NCI-H128 (cell line): ENCODE results near the gene WFDC5.
"Not testable (repeated sequence)": the region's sequence is repeated elsewhere in the genome, so short reads cannot be mapped to it uniquely, and the experiment has no call there.

Experiments
- DNase-seq: peaks from one replicate; lab custom pipeline; 2025; ENCODE audit not compliant: unreplicated experiment; lab: John Stamatoyannopoulos, UW

The WFDC5 gene, protein sequence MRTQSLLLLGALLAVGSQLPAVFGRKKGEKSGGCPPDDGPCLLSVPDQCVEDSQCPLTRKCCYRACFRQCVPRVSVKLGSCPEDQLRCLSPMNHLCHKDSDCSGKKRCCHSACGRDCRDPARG

DNA sequence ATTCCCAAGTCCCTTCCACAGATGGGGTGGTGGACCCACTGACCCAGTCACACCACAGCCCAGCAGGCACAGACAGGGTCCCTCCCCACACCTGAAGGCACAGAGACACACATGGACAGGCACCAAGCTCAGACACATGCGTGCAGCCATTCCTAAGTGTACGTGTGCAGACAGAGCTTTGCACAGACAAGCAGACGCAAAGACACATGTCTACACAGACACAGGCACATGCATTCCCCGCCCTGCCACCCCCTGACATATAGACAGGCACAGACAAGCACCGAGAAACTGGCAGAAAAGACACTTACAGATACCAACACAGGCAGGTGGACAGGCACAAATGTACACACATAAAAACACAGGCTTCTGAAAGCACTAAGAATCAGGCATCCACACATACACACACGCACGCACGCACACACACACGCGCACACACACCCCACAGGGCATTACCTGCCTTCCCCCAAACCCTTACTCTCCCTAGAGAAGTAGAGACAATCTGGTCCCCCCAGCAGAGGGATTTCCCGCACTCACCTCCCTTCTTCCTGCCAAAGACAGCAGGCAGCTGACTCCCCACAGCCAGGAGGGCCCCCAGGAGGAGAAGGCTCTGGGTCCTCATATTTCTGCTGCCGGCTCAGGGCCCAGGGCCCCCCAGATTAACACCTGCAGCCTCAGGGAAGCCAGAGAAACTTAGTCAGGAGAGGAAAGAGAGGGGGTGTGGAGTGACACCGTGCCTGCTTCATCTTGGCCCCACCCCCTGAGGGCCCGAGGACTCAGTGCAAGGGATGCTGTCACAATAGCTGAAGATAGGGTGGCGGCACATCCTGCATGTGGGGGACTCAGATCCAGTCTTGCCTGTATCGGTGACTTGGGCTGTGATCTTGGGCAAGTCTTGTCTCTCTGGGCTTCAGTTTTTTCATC lies at the start of gene WFDC5:
Gene WFDC5 (minus strand): TSS at position 710 of the 921 bp plus-strand sequence. CDS start 91 bp downstream, at position 619.
- DNase-seq, result no peak

DNA sequence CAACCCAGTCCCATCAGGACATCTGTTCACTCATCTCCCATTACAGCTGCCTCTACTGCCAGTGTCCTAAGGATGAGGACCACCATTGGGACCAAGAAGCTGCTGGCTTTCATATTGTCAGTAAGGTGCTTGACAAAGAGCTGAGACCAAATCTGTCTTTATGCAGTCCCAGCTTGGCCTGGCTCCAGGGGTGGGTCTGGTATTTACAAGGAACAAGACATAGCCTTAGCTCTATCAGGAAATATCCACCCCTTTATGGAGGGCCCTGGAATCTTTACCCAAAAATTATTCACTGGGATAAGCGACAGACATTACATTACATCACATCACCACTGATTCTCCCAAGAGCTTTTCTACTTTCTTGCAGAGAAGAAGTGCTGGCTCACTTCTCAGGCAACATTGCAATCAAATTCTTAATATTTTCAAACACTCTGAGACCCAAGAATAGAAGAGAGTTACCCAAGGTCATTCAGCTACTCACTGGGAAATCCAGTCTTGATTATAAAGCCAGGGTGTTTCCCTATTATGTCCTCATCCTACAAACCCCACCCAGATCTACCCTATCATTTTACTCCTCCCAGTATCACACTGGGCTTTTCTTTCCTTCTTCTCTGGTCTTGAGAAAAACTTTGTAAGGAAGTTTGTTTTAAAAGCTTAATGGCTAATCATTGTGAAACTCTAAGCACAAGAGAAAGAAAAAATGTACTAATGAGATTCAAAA lies 48.3 kb upstream of the WFDC5 start:
- DNase-seq, result no peak

DNA sequence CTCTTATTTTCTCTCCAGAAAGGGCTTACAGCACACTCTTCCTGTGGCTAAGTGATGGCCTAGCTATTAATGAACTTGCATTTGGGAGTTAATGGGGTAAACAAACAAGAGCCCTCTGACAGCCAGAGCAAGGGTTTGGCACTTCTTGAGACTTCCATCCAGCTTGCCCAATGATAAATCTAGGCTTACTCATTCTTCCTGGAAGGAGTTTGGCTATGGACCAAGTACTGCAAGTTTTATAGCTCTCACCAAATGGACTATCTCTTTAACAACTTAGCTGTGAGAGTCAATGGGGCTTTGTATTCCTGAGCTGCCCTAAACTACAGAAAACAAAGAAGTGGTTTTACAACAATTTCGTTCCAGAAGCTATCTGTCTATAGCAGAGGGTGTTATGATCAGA lies 43.0 kb upstream of the WFDC5 start:
- no peak for DNase-seq

DNA sequence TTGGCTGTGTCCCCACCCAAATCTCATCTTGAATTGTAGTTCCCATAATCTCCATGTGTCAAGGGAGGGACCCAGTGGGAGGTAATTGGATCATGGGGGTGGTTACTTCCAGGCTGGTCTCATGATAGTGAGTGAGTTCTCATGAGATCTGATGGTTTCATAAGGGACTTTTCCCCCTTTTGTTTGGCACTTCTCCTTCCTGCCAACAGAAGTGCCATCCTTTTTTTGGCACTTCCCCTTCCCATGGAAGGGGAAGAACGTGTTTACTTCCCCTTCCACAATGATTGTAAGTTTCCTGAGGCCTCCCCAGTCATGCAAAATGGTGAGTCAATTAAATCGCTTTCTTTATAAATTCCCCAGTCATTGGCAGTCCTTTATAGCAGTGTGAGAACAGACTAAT lies 41.7 kb upstream of the WFDC5 start:
- DNase-seq, result no peak

DNA sequence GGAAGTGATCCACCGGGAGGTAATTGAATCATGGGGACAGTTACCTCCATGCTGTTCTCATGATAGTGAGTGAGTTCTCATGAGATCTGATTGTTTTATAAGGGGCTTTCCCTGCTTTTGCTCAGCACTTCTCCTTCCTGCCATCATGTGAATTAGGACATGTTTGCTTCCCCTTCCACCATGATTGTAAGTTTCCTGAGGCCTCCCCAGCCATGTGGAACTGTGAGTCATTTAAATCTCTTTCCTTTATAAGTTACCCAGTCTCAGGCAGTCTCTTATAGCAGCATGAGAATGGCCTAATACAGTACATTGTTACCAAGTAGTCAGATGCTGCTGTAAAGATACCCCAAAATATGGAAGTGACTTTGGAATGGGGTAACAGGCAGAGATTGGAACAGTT lies 39.8 kb upstream of the WFDC5 start:
- not testable (repeated sequence) for DNase-seq

DNA sequence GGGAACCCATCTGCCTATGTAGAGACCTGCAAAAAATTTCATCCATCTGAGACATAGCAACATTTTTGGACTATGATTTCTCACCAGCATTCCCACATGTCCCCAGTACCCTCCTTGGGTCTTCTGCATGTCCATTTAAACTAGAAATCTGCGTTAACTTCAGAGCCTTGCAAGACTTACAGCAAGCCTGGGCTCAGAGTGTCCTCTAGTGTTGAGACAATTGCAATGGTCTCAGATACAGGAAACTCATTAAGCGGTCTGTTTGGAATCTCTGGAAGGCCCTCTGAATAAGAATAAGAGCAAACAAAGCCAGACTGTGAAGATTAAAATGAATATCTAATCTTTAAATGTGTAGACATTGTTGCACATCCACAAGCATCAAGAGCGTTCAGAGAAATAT lies 39.2 kb upstream of the WFDC5 start:
- no peak for DNase-seq

DNA sequence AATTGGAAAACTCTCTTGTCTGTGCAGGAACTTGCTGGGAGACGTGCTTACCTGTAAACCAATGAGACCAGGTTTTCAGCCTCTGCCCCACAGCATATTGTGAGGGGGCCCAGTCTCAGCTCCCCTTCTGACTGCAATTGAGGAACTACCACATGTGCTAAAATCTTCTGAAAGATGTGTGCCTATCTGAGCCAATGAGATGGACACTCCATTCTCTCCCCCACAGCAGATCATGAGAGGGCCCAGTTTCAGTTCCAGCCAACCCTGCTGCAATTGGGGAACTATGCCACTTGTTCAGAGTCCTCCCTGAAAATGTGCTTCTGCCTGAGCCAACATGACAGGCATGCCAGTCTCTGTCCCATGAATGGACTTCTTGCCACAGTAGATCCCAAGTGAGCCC lies 38.8 kb upstream of the WFDC5 start:
- DNase-seq, result no peak

DNA sequence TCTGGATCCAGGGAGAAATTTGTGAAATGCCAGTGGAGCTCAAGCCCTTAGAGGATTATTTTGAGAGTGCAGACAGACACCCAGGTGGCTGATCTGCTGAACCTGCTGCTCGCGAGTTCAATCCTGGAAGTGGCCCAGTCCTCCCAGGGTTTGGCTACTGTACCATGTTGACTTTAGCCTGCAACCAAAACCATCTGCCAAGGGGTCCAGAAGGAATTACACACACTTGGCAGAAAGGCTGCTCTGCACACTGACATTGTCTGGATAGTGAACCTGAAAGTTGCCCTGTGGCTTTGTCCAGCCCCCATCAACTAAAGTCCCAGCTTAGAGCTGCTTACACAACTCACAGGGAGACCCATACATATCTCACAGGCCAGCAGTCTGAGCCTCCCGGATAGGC lies 38.2 kb upstream of the WFDC5 start:
- no peak for DNase-seq

DNA sequence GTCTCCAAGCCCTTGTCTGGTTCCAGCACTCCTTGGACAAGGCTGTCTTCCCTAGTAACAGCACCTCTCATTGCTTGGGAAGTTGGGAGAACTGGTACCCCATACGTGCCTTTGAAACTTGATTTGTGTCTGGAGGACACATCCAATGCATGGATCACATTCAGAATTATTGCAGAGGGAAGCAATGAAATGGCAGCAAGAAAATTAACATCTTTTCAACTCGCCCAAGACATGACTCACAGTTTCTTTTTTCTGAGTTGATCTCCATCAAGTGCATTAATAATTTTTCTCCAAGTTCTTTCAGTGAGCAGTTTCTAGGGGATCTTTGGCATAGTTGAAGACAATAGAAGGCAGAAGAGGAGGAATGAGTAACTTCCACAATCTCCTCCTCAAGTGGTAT lies 37.4 kb upstream of the WFDC5 start:
- no peak for DNase-seq

DNA sequence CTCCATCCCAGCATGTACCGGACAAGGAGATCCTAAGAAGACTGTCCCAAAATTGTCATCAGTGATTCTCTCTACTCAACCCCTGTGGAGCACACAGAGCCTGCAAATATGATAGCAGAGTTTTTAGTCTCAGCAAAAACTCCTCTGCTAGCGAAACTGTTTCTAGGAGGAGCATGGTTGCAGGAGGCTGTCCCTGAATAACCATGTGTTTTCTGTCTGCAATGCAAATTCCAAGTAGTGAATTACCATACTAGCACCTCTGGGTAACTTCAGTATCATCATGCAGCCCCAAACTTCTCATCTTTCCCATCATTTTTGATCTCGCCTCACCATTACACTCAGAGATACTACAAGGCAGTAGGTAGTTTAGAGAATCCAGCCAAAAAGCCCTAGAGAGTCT lies 34.1 kb upstream of the WFDC5 start:
- no peak for DNase-seq

DNA sequence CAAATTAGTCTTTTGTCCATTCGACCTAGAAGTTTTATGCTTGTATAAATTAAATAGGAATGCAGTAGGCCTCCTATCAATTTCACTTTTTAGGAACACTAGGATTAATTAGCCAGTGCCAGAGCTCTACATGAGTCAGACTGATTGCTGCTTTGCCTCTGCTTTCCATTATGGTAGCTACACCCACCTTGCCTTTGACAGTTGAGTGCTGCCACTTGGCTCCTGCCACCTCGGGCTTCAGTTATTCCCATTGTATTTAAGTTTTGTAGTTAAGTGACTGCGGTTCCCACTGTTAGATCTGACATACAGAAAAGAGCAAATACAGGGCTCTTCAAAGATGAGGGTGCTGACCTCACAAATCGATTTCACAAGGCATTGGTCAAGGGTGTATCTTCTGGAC lies 25.9 kb upstream of the WFDC5 start:
- no peak for DNase-seq

DNA sequence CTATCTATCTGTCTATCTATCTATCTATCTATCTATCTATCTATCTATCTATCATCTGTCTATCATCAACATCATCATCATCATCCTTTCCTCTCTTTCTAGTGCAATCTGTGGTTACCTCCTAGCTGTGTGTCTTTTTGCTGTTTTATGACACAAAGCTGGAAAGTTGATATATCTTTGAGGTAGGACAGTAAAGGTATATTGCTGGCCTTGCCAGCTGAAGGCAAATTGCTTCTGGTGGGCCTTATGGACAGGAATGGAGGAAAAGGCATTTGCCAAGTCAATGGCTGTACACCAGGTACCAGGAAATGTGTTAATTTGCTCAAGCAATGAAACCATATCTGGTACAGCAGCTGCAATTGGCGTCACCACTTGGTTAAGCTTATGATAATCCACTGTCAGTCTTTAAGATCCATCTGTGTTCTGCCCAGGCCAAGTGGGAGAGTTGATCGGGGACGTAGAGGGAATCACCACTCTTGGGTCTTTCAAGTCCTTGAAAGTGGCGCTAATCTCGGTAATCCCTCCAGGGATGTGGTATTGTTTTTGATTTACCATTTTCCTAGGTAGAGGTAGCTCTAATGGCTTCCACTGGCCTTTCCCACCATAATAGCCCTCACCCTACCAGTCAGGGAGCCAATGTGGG lies 24.9 kb upstream of the WFDC5 start:
- not testable (repeated sequence) for DNase-seq

DNA sequence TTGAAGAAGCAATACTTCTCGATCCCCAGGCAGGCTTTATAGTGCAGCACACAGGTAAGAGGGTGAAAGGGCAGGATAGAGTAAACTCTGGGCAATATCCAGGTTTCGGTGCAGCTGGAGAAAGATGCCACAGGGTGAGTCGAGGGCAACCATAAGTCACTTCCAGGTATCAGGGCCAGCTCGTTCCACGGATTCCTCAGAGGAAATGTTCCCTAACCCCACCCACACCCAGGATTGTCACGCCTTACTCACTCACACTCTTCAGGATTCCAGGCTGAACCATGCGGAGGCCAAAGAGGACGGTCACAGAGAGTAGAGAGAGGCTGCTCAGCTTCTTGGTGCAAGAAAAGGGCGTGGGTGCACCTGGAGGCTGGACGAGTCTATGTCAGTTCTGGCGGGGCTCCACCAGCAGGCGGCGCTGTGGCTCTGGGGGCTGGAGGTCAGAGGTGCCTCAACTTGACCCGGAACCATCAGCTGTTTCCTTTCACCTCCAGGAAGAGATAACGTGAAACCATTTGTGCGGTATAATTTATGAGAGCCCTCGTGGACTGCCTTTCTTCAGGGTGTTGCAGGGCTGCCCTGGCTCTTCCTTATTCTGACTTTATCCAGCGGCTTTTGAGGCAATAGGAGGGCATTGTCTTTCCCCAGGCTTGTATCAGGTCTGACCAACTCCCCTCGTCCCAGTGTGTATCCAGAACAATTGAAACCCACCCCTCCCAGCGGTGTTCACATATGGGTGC lies 23.8 kb upstream of the WFDC5 start:
- DNase-seq, result no peak

DNA sequence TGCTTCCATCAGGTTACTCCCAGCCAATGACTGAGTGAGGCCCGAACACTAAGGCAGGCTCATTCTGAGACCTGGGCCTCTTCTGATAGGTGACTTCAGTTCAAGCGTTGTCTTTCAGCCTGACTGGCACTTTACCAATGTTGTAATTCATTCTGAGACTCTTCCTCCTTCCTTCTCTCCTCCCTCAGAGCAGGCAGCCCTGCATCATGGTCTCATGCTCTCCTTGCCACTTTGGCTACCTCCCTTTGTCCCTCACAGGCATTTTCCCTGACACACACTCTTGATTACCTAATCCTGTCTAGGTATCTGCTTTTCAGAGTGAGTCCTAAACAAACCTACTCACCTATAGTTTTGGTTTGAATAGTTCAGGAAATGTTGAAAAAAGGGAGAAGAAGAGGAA lies 21.9 kb upstream of the WFDC5 start:
- no peak for DNase-seq

DNA sequence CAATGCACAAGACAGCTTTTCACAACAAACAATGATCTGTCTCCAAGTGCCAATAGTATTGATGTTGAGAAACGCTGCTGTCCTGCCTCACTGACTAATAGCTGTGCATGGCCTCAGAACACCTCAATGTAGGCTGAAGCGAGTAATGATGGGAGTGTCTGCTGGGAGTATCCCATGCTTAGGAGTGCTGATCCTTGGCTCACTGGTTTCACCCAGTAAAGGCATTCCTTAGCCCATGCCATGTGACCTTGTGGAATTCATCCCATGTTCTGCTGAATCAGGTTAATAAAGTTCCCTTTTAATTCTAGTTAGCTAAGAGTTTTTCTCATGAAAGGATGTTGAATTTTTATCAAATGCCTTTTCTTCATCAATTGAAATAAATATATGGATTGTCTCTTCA lies 13.1 kb upstream of the WFDC5 start:
- no peak for DNase-seq

DNA sequence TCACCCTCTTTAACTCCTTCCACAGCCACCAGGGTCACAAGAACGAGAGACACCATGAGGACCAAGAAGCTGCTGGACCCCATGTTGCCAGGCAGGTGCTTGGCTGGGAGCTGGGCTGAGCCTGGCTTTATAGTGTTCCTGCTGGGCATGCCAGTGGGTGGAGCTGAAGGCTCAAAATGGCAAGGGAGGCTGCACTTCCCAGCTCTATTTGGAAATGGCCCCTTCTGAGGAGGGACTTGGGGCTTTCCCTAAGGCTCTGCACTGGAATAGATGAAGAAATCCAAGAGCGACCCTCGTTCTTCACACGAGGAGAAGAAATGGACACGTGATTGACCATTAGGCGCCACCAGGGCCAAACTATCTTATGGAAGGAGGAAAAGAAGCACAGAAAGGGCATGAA lies 9.4 kb upstream of the WFDC5 start, which contains the start of gene WFDC12:
Gene WFDC12 (minus strand): TSS at position 101 of the 400 bp plus-strand sequence. CDS start 18 bp downstream, at position 83.
- DNase-seq, result no peak

DNA sequence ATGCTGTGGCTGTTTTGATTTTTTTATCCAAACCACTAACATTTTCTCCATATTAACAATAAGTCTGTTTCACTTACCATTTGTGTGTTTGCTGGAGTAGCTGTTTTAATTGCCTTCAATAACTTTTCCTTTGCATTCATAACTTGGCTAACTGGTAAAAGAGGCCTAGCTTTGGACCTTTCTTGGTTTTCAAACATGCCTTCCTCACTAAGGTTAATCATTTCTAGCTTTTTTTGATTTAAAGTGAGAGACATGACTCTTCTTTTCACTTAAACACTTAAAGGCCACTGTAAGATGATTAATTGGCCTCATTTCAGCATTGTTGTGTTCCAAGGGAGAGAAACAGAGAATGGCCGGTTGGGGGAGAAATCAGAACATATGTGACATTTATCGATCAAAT lies 6.4 kb upstream of the WFDC5 start:
- no peak for DNase-seq

DNA sequence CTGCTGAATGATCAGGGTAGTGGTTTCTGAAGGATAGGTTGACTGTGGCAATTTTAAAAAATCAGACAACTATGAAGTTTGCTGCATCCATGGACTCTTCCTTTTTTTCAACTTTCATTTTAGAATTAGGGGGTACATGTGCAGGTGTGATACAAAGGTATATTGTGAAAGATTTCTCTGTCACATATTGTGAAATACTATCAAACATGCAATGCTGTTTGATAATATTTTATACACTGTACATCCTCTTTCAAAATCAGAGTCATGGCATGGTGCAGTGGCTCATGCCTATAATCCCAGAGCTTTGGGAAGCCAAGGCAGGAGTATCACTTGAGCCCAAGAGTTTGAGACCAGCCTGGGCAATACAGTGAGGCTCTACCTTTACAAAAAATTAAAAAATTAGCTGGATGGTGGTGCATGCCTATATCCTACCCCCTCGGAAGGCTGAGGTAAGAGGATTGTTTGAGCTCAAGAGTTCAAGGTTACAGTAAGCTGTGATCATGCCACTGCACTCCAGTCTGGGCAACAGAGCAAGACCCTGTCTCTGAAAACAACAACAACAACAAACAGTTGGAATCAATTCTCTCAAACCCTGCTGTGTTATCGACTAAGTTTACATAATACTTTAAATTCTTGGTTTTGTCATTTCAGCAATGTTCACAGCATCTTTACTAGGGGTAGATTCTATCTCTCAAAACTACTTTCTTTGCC lies 4.7 kb upstream of the WFDC5 start:
- DNase-seq, result no peak

DNA sequence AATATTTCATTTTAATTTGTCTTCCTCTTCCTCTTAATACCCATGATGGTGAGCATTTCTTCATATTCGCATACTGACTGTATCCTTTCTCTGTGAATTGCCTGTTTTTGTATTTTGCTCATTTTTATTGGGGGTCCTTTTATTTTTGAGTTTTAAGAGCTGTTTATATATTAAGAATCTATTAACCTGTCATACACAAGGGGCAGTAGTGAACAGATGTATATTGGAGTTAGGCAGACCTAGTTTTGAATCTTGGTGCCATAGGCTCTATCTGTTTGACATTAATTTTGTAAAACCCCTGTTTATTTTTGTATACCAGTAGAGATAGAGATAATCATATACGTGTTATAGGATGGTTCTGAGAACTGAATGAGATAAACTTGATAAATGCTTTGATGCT lies 3.1 kb upstream of the WFDC5 start:
- DNase-seq, result no peak

DNA sequence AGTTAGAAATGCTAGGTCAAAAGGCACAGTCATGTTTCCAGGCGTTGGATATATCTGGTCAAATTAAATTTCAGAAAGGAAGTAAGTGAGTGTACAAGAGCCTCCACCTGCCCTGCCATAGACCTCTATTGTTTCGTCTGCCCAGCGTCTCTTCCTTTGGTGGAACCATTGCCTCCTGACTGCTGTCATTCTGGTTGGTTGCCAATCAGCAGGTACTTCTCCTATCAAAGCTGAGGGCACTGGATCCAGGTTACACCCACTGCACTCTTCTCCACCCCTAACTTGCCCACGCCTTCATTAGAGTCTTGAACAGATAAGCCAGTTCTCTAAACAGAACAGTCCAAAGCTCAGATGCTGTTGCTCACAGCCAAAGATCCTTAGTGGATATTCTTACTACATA lies 2.6 kb upstream of the WFDC5 start:
- DNase-seq, result no peak
